Measurements from ENCODE around the gene TEX53. TPM values are rescaled to one million over a fixed set of nuclear protein-coding genes. Genes with fewer than 3 reads are reported as not detected.

The TEX53 gene
- total RNA-seq, 8 experiments from 2014 or later: not detected

GRCh38 chr9:114608525-114608796 lies 49.1 kb downstream of the TEX53 start:
- ATAC-seq (replicated peaks in 6 of 8): no peak
- peaks cover 17 to 22% of the 10 kb centered on the region in 2 donors for H3K4me1 ChIP-seq (replicated peaks in 1 of 2)
- in situ Hi-C loops (cut with MboI; ENCODE audit: low pct_unique_long_range_greater_than_20kb in 2 of 9, low sequenced_read_pairs in 9 of 9, unreplicated experiment in 9 of 9): no loop called here
- H3K4me3 ChIP-seq: no peak overlapping the region
- 80 to 100% methylated on average over 1 to 2 of the region's 2 CpGs; no CpG with 5 or more reads in 8 of the 10 experiments for WGBS, 10 experiments
- H3K27ac ChIP-seq: no peak overlapping the region

DNA sequence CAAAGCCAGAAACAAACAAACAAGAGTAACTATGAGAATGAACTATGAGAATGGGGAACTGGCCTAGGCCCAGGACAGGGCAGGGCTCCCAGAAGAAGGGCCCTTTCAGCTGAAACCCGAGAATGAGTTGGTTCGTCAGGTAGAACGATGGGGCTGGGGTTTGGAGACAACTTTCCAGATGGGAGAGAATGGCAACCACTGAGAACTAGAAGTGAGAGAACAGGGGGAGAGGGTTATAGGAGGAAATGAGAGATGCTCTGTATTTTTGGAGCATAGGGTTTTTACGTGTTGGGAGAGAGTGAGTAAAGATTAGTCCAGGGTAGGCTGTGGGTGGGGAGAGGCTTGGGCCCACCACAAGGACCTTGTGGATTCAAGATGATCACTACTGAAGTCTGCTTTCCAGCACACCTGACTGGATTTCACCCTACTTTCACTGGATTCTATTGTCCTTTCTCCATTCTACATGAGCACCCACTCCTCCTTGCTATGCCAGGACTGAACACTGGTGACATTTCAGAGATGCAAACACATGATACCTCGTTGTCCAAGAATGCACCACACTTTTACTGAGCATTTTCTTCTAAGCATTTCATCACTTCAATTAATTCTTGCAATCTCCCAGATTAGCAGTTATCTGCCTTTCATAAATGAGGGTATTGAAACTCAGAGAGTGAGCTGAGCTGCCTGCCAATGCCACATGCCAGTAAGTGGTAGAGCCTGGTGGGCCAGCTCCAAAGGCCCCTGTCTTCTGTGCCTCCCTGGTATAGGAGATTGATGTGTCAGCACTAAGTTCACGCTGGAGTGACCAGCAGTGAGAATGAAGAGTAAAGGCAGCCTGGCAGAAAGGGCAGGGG lies 49.7 kb downstream of the TEX53 start:
- peaks cover 15 to 16% of the 10 kb centered on the region in 2 donors for H3K4me1 ChIP-seq (replicated peaks in 1 of 2)
- H3K4me3 ChIP-seq: no peak overlapping the region
- no peak for ATAC-seq (replicated peaks in 6 of 8)
- in situ Hi-C loops (cut with MboI; ENCODE audit: low pct_unique_long_range_greater_than_20kb in 2 of 9, low sequenced_read_pairs in 9 of 9, unreplicated experiment in 9 of 9): no loop called here
- 0 to 100% (median 83%) methylated on average over 1 to 5 of the region's 6 CpGs; no CpG with 5 or more reads in 2 of the 10 experiments for WGBS, 10 experiments
- H3K27ac ChIP-seq: no peak overlapping the region

- Histone ChIP-seq H3K4me3 (no peak overlapping the region), H3K4me1 (replicated peaks in 1 of 2) (peaks cover 5 to 6% of the 10 kb centered on the region in 2 donors), H3K27ac (no peak overlapping the region)
- no peak for ATAC-seq (replicated peaks in 6 of 8)
- in situ Hi-C loops (cut with MboI; ENCODE audit: low pct_unique_long_range_greater_than_20kb in 2 of 9, low sequenced_read_pairs in 9 of 9, unreplicated experiment in 9 of 9): no loop called here
These were observed 50.9 kb downstream of the TEX53 start for GRCh38 chr9:114606597-114607207.

Other genes with a start within 250 kb of the TEX53 start
- 10 to 100 TPM in 3 of 8 experiments, 1 to 10 TPM in 5; 4.2 to 13.5 (median 6.9) TPM for gene WHRN, start 152.3 kb downstream of the TEX53 start, total RNA-seq
- gene ATP6V1G1, start 70.0 kb downstream of the TEX53 start, total RNA-seq: 100 to 1,000 TPM; 122 to 253 (median 198) TPM
- 10 to 100 TPM in 4 of 8 experiments, 1 to 10 TPM in 4; 4.9 to 22.1 (median 10.4) TPM for gene TMEM268, start 46.5 kb downstream of the TEX53 start, total RNA-seq
- gene TEX48, start 24.4 kb upstream of the TEX53 start, total RNA-seq: not detected
- 1 to 10 TPM in 1 of 8 experiments, under 1 TPM in 6, not detected in 1; 0.13 to 4.1 (median 0.43) TPM for gene TNFSF15, start 148.2 kb upstream of the TEX53 start, total RNA-seq